ENCODE data around the gene PRKAR1B. TPM values are rescaled to one million over a fixed set of nuclear protein-coding genes. Genes with fewer than 3 reads are reported as not detected.
A peak's percentile ranks its signal among the peaks of the same experiment; 100 is the strongest.
"Not testable (repeated sequence)": the region's sequence is repeated elsewhere in the genome, so short reads cannot be mapped to it uniquely, and the experiment has no call there.

PRKAR1B gene
- total RNA-seq, 2 donors from 2014 or later: 12.1 to 54.1 TPM

- DNase-seq (ENCODE audit: low spot score in 2 of 2) (no peak), ATAC-seq (no peak)
- Mint-ChIP-seq H3K36me3 (peaks cover 62 to 78% of the 10 kb centered on the region in 2 donors), H3K27ac (peak overlapping the region; percentile 14 to 82), H3K9me3 (peaks cover 31 to 54% of the 10 kb centered on the region in 2 donors)
Observed at GRCh38 chr7:623464-623863, 103.6 kb downstream of the PRKAR1B start.

DNA sequence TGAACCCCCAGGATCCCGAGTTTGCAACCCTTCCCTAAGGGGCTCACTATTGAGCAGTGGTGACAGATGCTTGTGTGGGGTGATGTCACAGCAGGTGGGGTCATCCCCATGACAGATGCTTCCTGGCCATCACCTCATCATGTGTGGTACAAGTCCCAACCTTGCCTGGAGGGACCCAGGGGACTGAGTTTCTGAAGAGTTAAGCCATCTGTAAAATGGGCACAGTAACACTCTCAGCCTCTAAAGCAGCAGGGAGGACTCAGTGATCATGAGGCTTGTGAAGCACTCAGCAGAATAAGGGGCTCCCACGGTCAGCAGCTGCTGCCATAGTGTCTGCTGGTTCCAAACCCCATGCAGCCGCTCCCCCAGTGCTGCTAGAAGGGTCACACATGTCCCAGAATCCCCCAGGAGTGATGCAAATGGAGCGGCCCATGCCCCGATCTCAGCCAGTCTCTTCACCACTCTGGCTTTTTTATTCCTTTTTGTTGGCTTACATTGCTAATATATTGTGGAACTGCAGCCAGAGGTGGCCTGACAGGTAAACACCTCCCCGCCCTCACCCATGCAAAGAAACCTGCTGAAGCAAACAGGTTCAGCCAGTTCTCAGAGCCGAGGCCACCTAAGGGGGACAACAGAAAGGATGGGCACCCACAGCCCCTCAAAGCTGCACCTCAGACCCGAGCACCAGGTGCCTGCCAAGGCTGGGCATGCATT, 105.4 kb downstream of the PRKAR1B start:
- peak overlapping the region in 1 of 2 donors; percentile 94 for H3K27ac Mint-ChIP-seq
- no peak for DNase-seq (ENCODE audit: low spot score in 2 of 2)
- peaks cover 67 to 84% of the 10 kb centered on the region in 2 donors for H3K36me3 Mint-ChIP-seq
- no peak for ATAC-seq
- H3K9me3 Mint-ChIP-seq: peaks cover 31 to 54% of the 10 kb centered on the region in 2 donors

- peak overlapping the region in 1 of 2 donors; percentile 94 for H3K27ac Mint-ChIP-seq
- H3K36me3 Mint-ChIP-seq: peaks cover 67 to 78% of the 10 kb centered on the region in 2 donors
- H3K9me3 Mint-ChIP-seq: peaks cover 29 to 52% of the 10 kb centered on the region in 2 donors
- ATAC-seq (no peak), DNase-seq (ENCODE audit: low spot score in 2 of 2) (no peak)
Observed at GRCh38 chr7:620885-621284, 106.2 kb downstream of the PRKAR1B start.

GRCh38 chr7:620056-620455, 107.0 kb downstream of the PRKAR1B start:
- ATAC-seq (peak; percentile 67 to 82), DNase-seq (ENCODE audit: low spot score in 2 of 2) (no peak)
- H3K36me3 Mint-ChIP-seq: peaks cover 64 to 70% of the 10 kb centered on the region in 2 donors
- peak overlapping the region; percentile 94 for H3K27ac Mint-ChIP-seq
- H3K9me3 Mint-ChIP-seq: peaks cover 26 to 47% of the 10 kb centered on the region in 2 donors

- H3K9me3 Mint-ChIP-seq: peaks cover 19 to 41% of the 10 kb centered on the region in 2 donors
Observed at GRCh38 chr7:619368-619840, 107.7 kb downstream of the PRKAR1B start.

GRCh38 chr7:618539-619367, 108.3 kb downstream of the PRKAR1B start:
- peaks cover 19 to 39% of the 10 kb centered on the region in 2 donors for H3K9me3 Mint-ChIP-seq
- DNase-seq (ENCODE audit: low spot score in 2 of 2) (peak in 1 of 2 donors; percentile 56), ATAC-seq (peak; percentile 76)
- peaks cover 53 to 63% of the 10 kb centered on the region in 2 donors for H3K36me3 Mint-ChIP-seq
- H3K27ac Mint-ChIP-seq: peak overlapping the region; percentile 94 to 98

More at GRCh38 chr7:619368-619840, 107.7 kb downstream of the PRKAR1B start:
- Mint-ChIP-seq H3K27ac (peak overlapping the region; percentile 94 to 98), H3K36me3 (peaks cover 58 to 69% of the 10 kb centered on the region in 2 donors)
- ATAC-seq (no peak), DNase-seq (ENCODE audit: low spot score in 2 of 2) (no peak)

GRCh38 chr7:617614-618538, 109.2 kb downstream of the PRKAR1B start:
- DNase-seq (ENCODE audit: low spot score in 2 of 2): peak in 1 of 2 donors; percentile 31
- ATAC-seq: peak; percentile 43 to 67
- H3K36me3 Mint-ChIP-seq: peaks cover 45 to 54% of the 10 kb centered on the region in 2 donors

GRCh38 chr7:613442-614140, 113.5 kb downstream of the PRKAR1B start:
- peak overlapping the region; percentile 78 to 94 for H3K27ac Mint-ChIP-seq
- ATAC-seq: no peak
- peaks cover 7 to 12% of the 10 kb centered on the region in 2 donors for H3K9me3 Mint-ChIP-seq
- H3K36me3 Mint-ChIP-seq: peaks cover 16 to 42% of the 10 kb centered on the region in 2 donors
- no peak for DNase-seq (ENCODE audit: low spot score in 2 of 2)

More at GRCh38 chr7:617614-618538, 109.2 kb downstream of the PRKAR1B start:
- Mint-ChIP-seq H3K27ac (peak overlapping the region; percentile 94 to 98), H3K9me3 (peaks cover 19 to 32% of the 10 kb centered on the region in 2 donors)

DNA sequence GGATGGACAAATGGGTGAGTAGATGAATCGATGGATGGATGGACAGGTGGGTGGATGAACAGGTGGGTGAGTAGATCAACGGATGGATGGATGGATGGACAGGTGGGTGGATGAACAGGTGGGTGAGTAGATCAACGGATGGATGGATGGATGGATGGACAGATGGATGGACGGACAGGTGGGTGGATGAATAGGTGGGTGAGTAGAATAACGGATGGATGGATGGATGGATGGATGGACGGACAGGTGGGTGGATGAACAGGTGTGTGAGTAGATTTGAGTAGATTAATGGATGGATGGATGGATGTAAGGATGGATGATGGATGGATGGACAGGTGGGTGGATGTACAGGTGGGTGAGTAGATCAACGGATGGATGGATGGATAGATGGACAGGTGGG, 115.2 kb downstream of the PRKAR1B start:
- DNase-seq (ENCODE audit: low spot score in 2 of 2); ATAC-seq: not testable (repeated sequence)
- Mint-ChIP-seq H3K9me3 (peaks cover 7 to 12% of the 10 kb centered on the region in 2 donors), H3K36me3 (peaks cover 16 to 36% of the 10 kb centered on the region in 2 donors), H3K27ac (peak overlapping the region in 1 of 2 donors; percentile 80)

GRCh38 chr7:611281-611810, 115.7 kb downstream of the PRKAR1B start:
- no peak for DNase-seq (ENCODE audit: low spot score in 2 of 2)
- peaks cover 16 to 36% of the 10 kb centered on the region in 2 donors for H3K36me3 Mint-ChIP-seq
- peaks cover 7 to 12% of the 10 kb centered on the region in 2 donors for H3K9me3 Mint-ChIP-seq
- ATAC-seq: no peak
- peak overlapping the region; percentile 79 to 93 for H3K27ac Mint-ChIP-seq

DNA sequence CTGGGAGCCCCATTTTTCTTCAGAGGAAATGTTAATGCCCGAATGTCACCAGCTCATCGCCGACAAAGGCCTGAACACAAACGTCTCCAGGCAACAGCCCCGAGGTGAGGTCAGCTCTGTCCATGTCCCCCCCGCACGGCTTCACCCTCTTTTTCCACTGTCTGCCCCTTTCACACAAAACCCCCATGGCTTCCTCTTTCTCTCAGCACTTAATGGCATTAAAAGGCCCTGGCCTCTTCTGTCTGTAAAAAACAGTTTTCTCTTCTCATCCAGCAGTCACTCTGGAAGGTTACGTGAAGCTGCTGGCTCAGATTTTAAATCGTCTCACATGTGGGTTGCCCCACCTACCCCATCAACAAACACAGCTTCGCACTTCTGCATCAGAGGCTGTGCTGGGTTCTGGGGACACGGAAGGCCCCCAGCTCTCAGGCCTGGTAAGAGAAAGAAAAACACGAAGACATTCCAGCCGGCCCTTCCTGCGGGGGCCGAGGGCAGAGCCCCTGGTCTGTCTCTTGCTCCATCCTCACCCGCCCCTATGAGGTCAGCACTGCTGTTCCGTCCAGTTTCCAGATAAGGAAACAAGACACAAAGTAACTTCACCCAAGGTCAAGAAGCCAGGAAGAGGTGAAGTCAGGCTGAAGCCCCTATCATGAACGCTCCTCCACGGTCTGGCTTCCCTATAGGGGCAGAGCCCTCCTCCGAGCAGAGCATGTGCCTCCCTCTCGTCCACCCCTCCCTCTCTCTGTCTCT, 116.4 kb downstream of the PRKAR1B start:
- peak overlapping the region; percentile 79 to 93 for H3K27ac Mint-ChIP-seq
- H3K36me3 Mint-ChIP-seq: peaks cover 22 to 42% of the 10 kb centered on the region in 2 donors
- DNase-seq (ENCODE audit: low spot score in 2 of 2) (no peak), ATAC-seq (peak in 1 of 2 donors; percentile 46)
- H3K9me3 Mint-ChIP-seq: peaks cover 7 to 12% of the 10 kb centered on the region in 2 donors

DNA sequence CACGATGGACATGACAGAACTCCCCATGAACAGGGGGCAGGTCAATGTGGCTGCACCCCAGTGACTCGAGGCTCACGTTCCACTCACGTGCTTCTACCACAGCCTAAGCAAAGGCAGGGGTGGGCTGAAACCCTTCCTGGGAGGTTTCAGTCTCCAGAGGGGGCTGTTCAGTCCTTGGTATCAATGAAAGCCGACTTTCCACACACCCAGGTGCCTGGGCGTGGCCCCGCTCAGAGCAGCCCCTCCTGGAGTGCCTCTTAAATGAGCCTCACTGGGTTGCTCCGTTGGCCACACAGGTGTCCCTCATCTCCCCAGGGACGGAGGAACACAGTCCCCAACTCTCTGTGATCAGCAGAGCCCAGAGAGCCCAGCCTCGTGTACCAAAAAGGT, 116.9 kb downstream of the PRKAR1B start:
- Mint-ChIP-seq H3K27ac (peak overlapping the region; percentile 79 to 93), H3K9me3 (peaks cover 7 to 12% of the 10 kb centered on the region in 2 donors), H3K36me3 (peaks cover 28 to 48% of the 10 kb centered on the region in 2 donors)
- DNase-seq (ENCODE audit: low spot score in 2 of 2) (no peak), ATAC-seq (peak in 1 of 2 donors; percentile 5)

DNA sequence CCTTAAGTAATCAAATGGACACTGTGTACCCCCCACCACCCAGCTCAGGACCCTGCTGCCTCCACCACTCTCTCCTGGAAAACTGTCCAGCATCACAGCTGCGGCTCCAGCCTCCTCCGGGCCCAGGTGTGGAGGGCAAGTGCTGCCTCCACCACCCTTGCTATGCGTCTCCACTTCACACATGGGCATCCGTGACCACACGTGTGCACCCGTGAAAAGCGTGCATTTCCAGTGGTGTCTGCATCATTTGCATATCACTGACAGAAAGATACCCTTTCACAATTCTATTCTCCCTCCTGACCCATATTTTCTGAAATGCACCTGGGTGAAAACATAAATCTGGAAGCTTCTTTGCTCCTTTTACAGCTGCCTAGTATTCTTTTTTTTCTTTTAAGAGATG, 117.7 kb downstream of the PRKAR1B start:
- ATAC-seq (no peak), DNase-seq (ENCODE audit: low spot score in 2 of 2) (no peak)
- H3K27ac Mint-ChIP-seq: peak overlapping the region; percentile 63 to 93
- H3K9me3 Mint-ChIP-seq: peaks cover 7 to 19% of the 10 kb centered on the region in 2 donors
- H3K36me3 Mint-ChIP-seq: peaks cover 36 to 50% of the 10 kb centered on the region in 2 donors

- no peak for ATAC-seq
Observed at GRCh38 chr7:608954-609353, 118.1 kb downstream of the PRKAR1B start.

More at GRCh38 chr7:608954-609353, 118.1 kb downstream of the PRKAR1B start:
- DNase-seq (ENCODE audit: low spot score in 2 of 2): no peak
- Mint-ChIP-seq H3K36me3 (peaks cover 39 to 54% of the 10 kb centered on the region in 2 donors), H3K9me3 (peaks cover 7 to 19% of the 10 kb centered on the region in 2 donors), H3K27ac (peak overlapping the region; percentile 63 to 93)

All from activated naive CD4-positive, alpha-beta T cell treated with anti-CD3 and anti-CD28 coated beads, Interleukin-2, amount 50 U/mL, for 72 hours (primary cell).